Right lobe of liver (tissue), 6 donors: ENCODE measurements around the gene RELB. TPM values are rescaled to one million over a fixed set of nuclear protein-coding genes. Genes with fewer than 3 reads are reported as not detected.
A peak's percentile ranks its signal among the peaks of the same experiment; 100 is the strongest.

Experiments used
- ATAC-seq, 4 donors: fragments of 200-7000 bp; cut with Tn5 transposase; one replicate each; pipeline ENCODE4 v1.9.1; 2020; ENCODE audit warnings: mild to moderate bottlenecking in 4 of 4, moderate library complexity in 4 of 4
- DNase-seq, 3 donors: peaks; one replicate each; pipeline ENCODE4 v3.0.0-alpha.2; 2020
- H3K27ac ChIP-seq, 3 donors: fragments of 200-600 bp; one replicate each; pipeline ENCODE4 v1.8.0; 2022
- H3K27me3 ChIP-seq, 2 donors: fragments of 200-600 bp; one replicate each; pipeline ENCODE4 v1.8.0; 2022
- H3K36me3 ChIP-seq, 4 donors: fragments of 200-600 bp; sonication (generic) in 1 of 4; one replicate each; pipeline versions ENCODE4 v1.5.1 to v1.8.0; 2017 to 2022; ENCODE audit warnings: control low read depth in 1 of 4
- H3K4me1 ChIP-seq, 4 donors: fragments of 200-600 bp; sonication (generic) in 1 of 4; one replicate each; pipeline versions ENCODE4 v1.5.1 to v1.8.0; 2017 to 2022; ENCODE audit warnings: control low read depth in 1 of 4
- H3K4me3 ChIP-seq, 3 donors: fragments of 200-600 bp; one replicate each; pipeline ENCODE4 v1.8.0; 2022
- H3K9me3 ChIP-seq, 4 donors: fragments of 200-600 bp; sonication (generic) in 1 of 4; one replicate each; pipeline versions ENCODE4 v1.5.1 to v1.8.0; 2017 to 2022; ENCODE audit warnings: control low read depth in 1 of 4
- POLR2A ChIP-seq: fragments of 450-650 bp; IDR thresholded peaks from one replicate; pipeline ENCODE4 v1.6.1; 2017; ENCODE audit warnings: antibody characterized with exemption, mild to moderate bottlenecking
- WGBS: methylation state at CpG from one replicate; pipeline ENCODE4 v1.1.6; 2018; ENCODE audit warnings: low coverage, low lambda C conversion rate; ENCODE audit not compliant: insufficient coverage; ENCODE audit errors: missing lambda C conversion rate; 5-methylcytosine and 5-hydroxymethylcytosine counted together
- intact Hi-C, 2 donors: fragments of 100-400 bp; cut with DNase I; formaldehyde crosslinking; loops; one replicate each; pipeline versions ENCODE4 v1.11.2 to v1.14.1; 2022
- total RNA-seq, 6 experiments: library from RNA; depleted of rRNA in 2 of 6; stranded (reverse); fragments of >200 nt in 2 of 6; fragmentation: NEBNext Ultra II Directional in 3 of 6; extraction: Animal tissue kit (Norgen Biotek cat#: 25700) in 3 of 6; gene quantifications; one replicate each; pipeline versions ENCODE4 v1.1.0 to v1.2.4, GENCODE V29; 2016 to 2023
- TF ChIP-seq, protein P1 (sequence below), 4 donors: fragments of 200-600 bp in 3 of 4; fragments of 450-650 bp in 1 of 4; IDR thresholded peaks; one replicate each; pipeline versions ENCODE4 v1.5.1 to v1.8.0; 2016 to 2022; ENCODE audit warnings: antibody characterized with exemption in 4 of 4, mild to moderate bottlenecking in 2 of 4
- donor health status: DM: no; HTN: yes; CAD: no.
- donor health status: DM: no; HTN: no; CAD: no.
- donor health status: DM: no; HTN: no; CAD: no.
- donor health status: DM: no; HTN: yes; CAD: no.
- donor health status: DM: no; HTN: yes; CAD: no.

RELB gene
- total RNA-seq, 6 experiments from 2014 or later: 1.2 to 21.4 (median 7.2) TPM

DNA sequence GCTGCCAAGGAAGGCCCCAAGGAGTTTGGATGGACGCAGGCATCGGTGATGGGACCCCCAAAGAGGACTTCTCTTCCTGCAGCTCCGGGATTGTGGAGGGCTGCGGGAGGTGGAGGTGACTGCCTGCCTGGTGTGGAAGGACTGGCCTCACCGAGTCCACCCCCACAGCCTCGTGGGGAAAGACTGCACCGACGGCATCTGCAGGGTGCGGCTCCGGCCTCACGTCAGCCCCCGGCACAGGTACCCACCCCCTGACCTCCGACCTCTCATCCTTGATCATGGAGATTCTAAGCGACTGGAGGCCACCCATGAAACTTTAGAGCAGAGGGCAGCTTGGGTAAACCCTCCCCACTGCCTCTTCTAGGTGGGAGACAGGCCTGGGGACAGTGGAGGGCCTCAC is 20.7 kb downstream of the RELB start:
- 60% methylated on average over 1 of the region's 14 CpGs for WGBS
- Histone ChIP-seq H3K4me1 (peaks cover 0 to 9% (median 3%) of the 10 kb centered on the region in 4 donors), H3K9me3 (no peaks in the 10 kb centered on the region), H3K27ac (no peak overlapping the region), H3K36me3 (no peaks in the 10 kb centered on the region), H3K27me3 (no peaks in the 10 kb centered on the region), H3K4me3 (no peak overlapping the region)
- DNase-seq: no peak
- TF ChIP-seq POLR2A: no peak
- TF ChIP-seq, protein P1, sequence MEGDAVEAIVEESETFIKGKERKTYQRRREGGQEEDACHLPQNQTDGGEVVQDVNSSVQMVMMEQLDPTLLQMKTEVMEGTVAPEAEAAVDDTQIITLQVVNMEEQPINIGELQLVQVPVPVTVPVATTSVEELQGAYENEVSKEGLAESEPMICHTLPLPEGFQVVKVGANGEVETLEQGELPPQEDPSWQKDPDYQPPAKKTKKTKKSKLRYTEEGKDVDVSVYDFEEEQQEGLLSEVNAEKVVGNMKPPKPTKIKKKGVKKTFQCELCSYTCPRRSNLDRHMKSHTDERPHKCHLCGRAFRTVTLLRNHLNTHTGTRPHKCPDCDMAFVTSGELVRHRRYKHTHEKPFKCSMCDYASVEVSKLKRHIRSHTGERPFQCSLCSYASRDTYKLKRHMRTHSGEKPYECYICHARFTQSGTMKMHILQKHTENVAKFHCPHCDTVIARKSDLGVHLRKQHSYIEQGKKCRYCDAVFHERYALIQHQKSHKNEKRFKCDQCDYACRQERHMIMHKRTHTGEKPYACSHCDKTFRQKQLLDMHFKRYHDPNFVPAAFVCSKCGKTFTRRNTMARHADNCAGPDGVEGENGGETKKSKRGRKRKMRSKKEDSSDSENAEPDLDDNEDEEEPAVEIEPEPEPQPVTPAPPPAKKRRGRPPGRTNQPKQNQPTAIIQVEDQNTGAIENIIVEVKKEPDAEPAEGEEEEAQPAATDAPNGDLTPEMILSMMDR (IDR thresholded peaks at IDR 0.05): no peak
- intact Hi-C loops: loop anchor here in 1 of 2 donors (5.0 kb wide), 1 partner anchor 35 kb away; no protein-coding TSS in a partner anchor
- ATAC-seq: peak in 1 of 4 donors; percentile 10

DNA sequence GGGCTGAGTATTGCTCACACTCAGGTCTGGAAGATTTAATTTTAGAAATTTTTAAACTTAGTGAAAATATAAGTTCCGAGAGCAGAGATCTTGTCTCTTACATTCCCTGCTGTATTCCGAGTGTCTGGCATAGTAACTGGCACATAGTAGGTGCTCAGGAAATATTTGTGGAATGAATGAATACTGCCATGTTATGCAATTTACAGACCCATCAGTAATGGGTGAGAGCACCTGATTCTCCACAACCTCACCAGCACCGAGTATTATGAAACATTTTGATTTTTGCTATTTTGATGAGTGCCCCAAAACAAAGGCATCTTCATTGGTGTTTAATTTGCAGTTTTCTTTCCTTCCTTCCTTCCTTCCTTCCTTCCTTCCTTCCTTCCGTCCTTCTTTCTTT is 21.8 kb downstream of the RELB start:
- no peaks in the 10 kb centered on the region for H3K9me3 ChIP-seq
- H3K27me3 ChIP-seq: no peaks in the 10 kb centered on the region
- TF ChIP-seq POLR2A: no peak
- intact Hi-C loops: loop anchor here in 1 of 2 donors (5.0 kb wide), 1 partner anchor 34 kb away; no protein-coding TSS in a partner anchor
- DNase-seq (no peak), ATAC-seq (no peak)
- H3K27ac ChIP-seq: no peak overlapping the region
- H3K4me1 ChIP-seq: peaks cover 0 to 9% (median 3%) of the 10 kb centered on the region in 4 donors
- no peaks in the 10 kb centered on the region for H3K36me3 ChIP-seq
- no peak overlapping the region for H3K4me3 ChIP-seq
- WGBS: 95% methylated on average over 4 of the region's 4 CpGs

DNA sequence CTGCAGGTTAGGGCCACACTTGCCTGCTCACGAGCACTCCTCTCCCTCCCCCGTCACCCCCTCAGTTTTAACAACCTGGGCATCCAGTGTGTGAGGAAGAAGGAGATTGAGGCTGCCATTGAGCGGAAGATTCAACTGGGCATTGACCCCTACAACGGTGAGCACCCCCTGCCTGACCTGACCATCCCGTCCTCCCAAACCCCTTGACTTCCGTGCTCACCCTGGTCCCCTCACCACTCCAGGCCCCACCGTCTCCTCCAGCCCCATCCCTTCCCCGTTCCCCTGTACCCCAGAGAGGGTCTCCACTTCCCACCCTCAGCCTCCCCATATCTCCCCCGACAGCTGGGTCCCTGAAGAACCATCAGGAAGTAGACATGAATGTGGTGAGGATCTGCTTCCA is 24.0 kb downstream of the RELB start:
- ATAC-seq (peak in 1 of 4 donors; percentile 32), DNase-seq (no peak)
- Histone ChIP-seq H3K36me3 (peaks cover 0 to 7% (median 0%) of the 10 kb centered on the region in 4 donors), H3K27ac (no peak overlapping the region), H3K27me3 (no peaks in the 10 kb centered on the region), H3K4me3 (no peak overlapping the region), H3K4me1 (peaks cover 0 to under 1% (median 0%) of the 10 kb centered on the region in 4 donors), H3K9me3 (no peaks in the 10 kb centered on the region)
- intact Hi-C loops: no loop called here
- 88% methylated on average over 3 of the region's 9 CpGs for WGBS
- TF ChIP-seq POLR2A: no peak
- TF ChIP-seq, protein P1 (IDR thresholded peaks at IDR 0.05): no peak

DNA sequence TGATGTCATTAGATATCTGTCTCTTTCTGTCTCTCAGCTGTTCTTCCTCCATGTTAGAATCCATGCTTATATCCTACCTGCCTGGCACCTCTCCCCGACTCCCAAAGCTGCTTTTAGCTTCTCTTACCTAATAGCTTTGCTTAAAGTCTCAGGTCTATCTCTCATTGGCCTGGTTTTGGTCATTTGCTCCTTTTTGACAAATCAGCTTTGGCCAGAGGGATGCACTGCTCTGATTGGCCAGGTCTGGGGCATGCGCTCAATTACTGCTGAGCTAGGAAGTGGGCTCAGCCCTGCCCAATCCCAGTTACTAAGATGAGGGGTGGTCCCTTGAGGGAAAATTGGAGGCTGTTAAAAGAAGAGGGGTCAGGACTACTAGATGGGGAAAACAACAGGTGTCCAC is 26.1 kb downstream of the RELB start:
- H3K4me1 ChIP-seq: no peaks in the 10 kb centered on the region
- WGBS: 94% methylated on average over 2 of the region's 2 CpGs

DNA sequence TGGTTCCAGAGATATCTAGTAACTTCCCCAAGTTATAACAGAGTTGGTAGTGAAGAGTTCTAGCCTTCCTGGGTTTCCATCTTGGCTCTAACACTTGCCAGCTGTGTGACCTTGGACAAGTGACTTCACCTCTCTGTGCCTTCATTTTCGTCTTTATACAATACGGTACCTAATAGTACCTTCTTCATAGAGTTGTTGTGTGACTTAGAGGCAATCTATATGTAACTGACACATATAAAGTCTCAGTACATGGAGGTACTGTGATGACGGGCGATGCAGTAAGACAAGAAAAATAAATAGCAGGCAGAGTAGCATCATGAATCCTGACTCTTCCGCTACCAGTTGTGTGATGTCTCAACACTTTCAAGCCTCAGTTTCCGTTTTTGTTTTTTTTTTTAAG is 29.6 kb downstream of the RELB start:
- Histone ChIP-seq H3K27me3 (no peaks in the 10 kb centered on the region), H3K9me3 (no peaks in the 10 kb centered on the region), H3K36me3 (peaks cover 0 to 10% (median 0%) of the 10 kb centered on the region in 4 donors), H3K4me3 (no peak overlapping the region), H3K27ac (no peak overlapping the region), H3K4me1 (no peaks in the 10 kb centered on the region)
- intact Hi-C loops: no loop called here
- TF ChIP-seq, protein P1 (IDR thresholded peaks at IDR 0.05): no peak
- TF ChIP-seq POLR2A: no peak
- WGBS: 98% methylated on average over 5 of the region's 6 CpGs
- no peak for DNase-seq
- no peak for ATAC-seq

More for the DNA sequence above, 26.1 kb downstream of the RELB start:
- TF ChIP-seq, protein P1 (IDR thresholded peaks at IDR 0.05): no peak
- TF ChIP-seq POLR2A: no peak
- ATAC-seq (no peak), DNase-seq (no peak)
- no peaks in the 10 kb centered on the region for H3K9me3 ChIP-seq
- no peaks in the 10 kb centered on the region for H3K27me3 ChIP-seq
- H3K4me3 ChIP-seq: no peak overlapping the region
- H3K36me3 ChIP-seq: peaks cover 0 to 7% (median 0%) of the 10 kb centered on the region in 4 donors
- no peak overlapping the region for H3K27ac ChIP-seq
- intact Hi-C loops: no loop called here
